ENCODE results near the gene ZNF501.

Gene ZNF501

GRCh38 chr3:44729384-44729910, at the start of gene ZNF501:
ZNF501 (plus strand) TSS chr3:44729635; CDS start chr3:44734422, 4,787 bp downstream.
- Histone ChIP-seq H3K4me1 (ENCODE audit: insufficient read depth, low read length) (no peaks in the 10 kb centered on the region), H3K9me3 (ENCODE audit: insufficient read depth, low read depth, low read length) (peaks cover 85% of the 10 kb centered on the region), H3K36me3 (ENCODE audit: insufficient read depth, low read depth, low read length) (peaks cover 32% of the 10 kb centered on the region), H3K9ac (ENCODE audit: low read depth, low read length) (peak within 1 kb of the TSS; percentile 71; the same call in 1 of the 2 replicates), H3K27me3 (ENCODE audit: insufficient read depth, low read length) (no peaks in the 10 kb centered on the region), H3K27ac (ENCODE audit: low read length) (no peak within 1 kb of the TSS), H3K4me3 (ENCODE audit: low read length) (peak within 1 kb of the TSS; percentile 69)

GRCh38 chr3:44680921-44681455, 48.4 kb upstream of the ZNF501 start:
- no peak overlapping the region for H3K27ac ChIP-seq (ENCODE audit: low read length)
- peaks cover 23% of the 10 kb centered on the region; the same call in 1 of the 2 replicates for H3K9me3 ChIP-seq (ENCODE audit: insufficient read depth, low read depth, low read length)
- H3K27me3 ChIP-seq (ENCODE audit: insufficient read depth, low read length) = no peaks in the 10 kb centered on the region; the same call in 1 of the 2 replicates
- no peak overlapping the region for H3K9ac ChIP-seq (ENCODE audit: low read depth, low read length)
- H3K4me1 ChIP-seq (ENCODE audit: insufficient read depth, low read length) = no peaks in the 10 kb centered on the region
- no peak overlapping the region for H3K4me3 ChIP-seq (ENCODE audit: low read length)
- no peaks in the 10 kb centered on the region for H3K36me3 ChIP-seq (ENCODE audit: insufficient read depth, low read depth, low read length)

- Histone ChIP-seq H3K27me3 (ENCODE audit: insufficient read depth, low read length) (no peaks in the 10 kb centered on the region; the same call in 1 of the 2 replicates), H3K27ac (ENCODE audit: low read length) (no peak overlapping the region), H3K4me1 (ENCODE audit: insufficient read depth, low read length) (no peaks in the 10 kb centered on the region), H3K36me3 (ENCODE audit: insufficient read depth, low read depth, low read length) (no peaks in the 10 kb centered on the region), H3K9me3 (ENCODE audit: insufficient read depth, low read depth, low read length) (peaks cover 36% of the 10 kb centered on the region), H3K9ac (ENCODE audit: low read depth, low read length) (no peak overlapping the region), H3K4me3 (ENCODE audit: low read length) (no peak overlapping the region)
Measured at GRCh38 chr3:44682182-44682896, 47.1 kb upstream of the ZNF501 start.

- no peak overlapping the region for H3K9ac ChIP-seq (ENCODE audit: low read depth, low read length)
- H3K4me3 ChIP-seq (ENCODE audit: low read length) = peak overlapping the region; percentile 59; the same call in 1 of the 2 replicates
- no peak overlapping the region for H3K27ac ChIP-seq (ENCODE audit: low read length)
Measured at GRCh38 chr3:44685128-44685800, 44.2 kb upstream of the ZNF501 start.

GRCh38 chr3:44687898-44688297, 41.5 kb upstream of the ZNF501 start:
- no peaks in the 10 kb centered on the region for H3K4me1 ChIP-seq (ENCODE audit: insufficient read depth, low read length)
- H3K36me3 ChIP-seq (ENCODE audit: insufficient read depth, low read depth, low read length) = no peaks in the 10 kb centered on the region
- H3K4me3 ChIP-seq (ENCODE audit: low read length) = no peak overlapping the region
- H3K27ac ChIP-seq (ENCODE audit: low read length) = no peak overlapping the region
- no peak overlapping the region for H3K9ac ChIP-seq (ENCODE audit: low read depth, low read length)
- H3K9me3 ChIP-seq (ENCODE audit: insufficient read depth, low read depth, low read length) = peaks cover 49% of the 10 kb centered on the region
- H3K27me3 ChIP-seq (ENCODE audit: insufficient read depth, low read length) = no peaks in the 10 kb centered on the region

More at GRCh38 chr3:44685128-44685800, 44.2 kb upstream of the ZNF501 start:
- H3K9me3 ChIP-seq (ENCODE audit: insufficient read depth, low read depth, low read length) = peaks cover 57% of the 10 kb centered on the region
- no peaks in the 10 kb centered on the region for H3K27me3 ChIP-seq (ENCODE audit: insufficient read depth, low read length)
- H3K4me1 ChIP-seq (ENCODE audit: insufficient read depth, low read length) = no peaks in the 10 kb centered on the region
- H3K36me3 ChIP-seq (ENCODE audit: insufficient read depth, low read depth, low read length) = no peaks in the 10 kb centered on the region

- peak within 1 kb of the TSS; percentile 96 for H3K4me3 ChIP-seq (ENCODE audit: low read length)
- H3K27ac ChIP-seq (ENCODE audit: low read length) = no peak within 1 kb of the TSS
- peak within 1 kb of the TSS; percentile 66; the same call in 1 of the 2 replicates for H3K9ac ChIP-seq (ENCODE audit: low read depth, low read length)
- H3K27me3 ChIP-seq (ENCODE audit: insufficient read depth, low read length) = no peaks in the 10 kb centered on the region
- peaks cover 1% of the 10 kb centered on the region; the same call in 1 of the 2 replicates for H3K36me3 ChIP-seq (ENCODE audit: insufficient read depth, low read depth, low read length)
- peaks cover 78% of the 10 kb centered on the region for H3K9me3 ChIP-seq (ENCODE audit: insufficient read depth, low read depth, low read length)
- no peaks in the 10 kb centered on the region for H3K4me1 ChIP-seq (ENCODE audit: insufficient read depth, low read length)
Measured at GRCh38 chr3:44712455-44713075, 16.9 kb upstream of the ZNF501 start, which contains the start of gene ZNF502. ZNF502 (plus strand) TSS chr3:44712660; CDS start chr3:44720262, 7,602 bp downstream.

GRCh38 chr3:44721231-44722102, 8.0 kb upstream of the ZNF501 start:
- peaks cover 49% of the 10 kb centered on the region for H3K36me3 ChIP-seq (ENCODE audit: insufficient read depth, low read depth, low read length)
- H3K9me3 ChIP-seq (ENCODE audit: insufficient read depth, low read depth, low read length) = peaks cover 96% of the 10 kb centered on the region
- no peaks in the 10 kb centered on the region for H3K27me3 ChIP-seq (ENCODE audit: insufficient read depth, low read length)
- no peaks in the 10 kb centered on the region for H3K4me1 ChIP-seq (ENCODE audit: insufficient read depth, low read length)
- H3K9ac ChIP-seq (ENCODE audit: low read depth, low read length) = no peak overlapping the region
- no peak overlapping the region for H3K27ac ChIP-seq (ENCODE audit: low read length)
- H3K4me3 ChIP-seq (ENCODE audit: low read length) = no peak overlapping the region; the same call in 1 of the 2 replicates

GRCh38 chr3:44722103-44722401, 7.4 kb upstream of the ZNF501 start:
- Histone ChIP-seq H3K27ac (ENCODE audit: low read length) (no peak overlapping the region), H3K9ac (ENCODE audit: low read depth, low read length) (no peak overlapping the region), H3K4me3 (ENCODE audit: low read length) (peak overlapping the region; percentile 17; the same call in 1 of the 2 replicates), H3K36me3 (ENCODE audit: insufficient read depth, low read depth, low read length) (peaks cover 49% of the 10 kb centered on the region), H3K4me1 (ENCODE audit: insufficient read depth, low read length) (no peaks in the 10 kb centered on the region), H3K27me3 (ENCODE audit: insufficient read depth, low read length) (no peaks in the 10 kb centered on the region), H3K9me3 (ENCODE audit: insufficient read depth, low read depth, low read length) (peaks cover 93% of the 10 kb centered on the region)

GRCh38 chr3:44734646-44735168, 5.3 kb downstream of the ZNF501 start:
- Histone ChIP-seq H3K4me3 (ENCODE audit: low read length) (no peak overlapping the region), H3K9ac (ENCODE audit: low read depth, low read length) (no peak overlapping the region), H3K36me3 (ENCODE audit: insufficient read depth, low read depth, low read length) (peaks cover 38% of the 10 kb centered on the region), H3K4me1 (ENCODE audit: insufficient read depth, low read length) (no peaks in the 10 kb centered on the region), H3K27me3 (ENCODE audit: insufficient read depth, low read length) (no peaks in the 10 kb centered on the region), H3K9me3 (ENCODE audit: insufficient read depth, low read depth, low read length) (peaks cover 91% of the 10 kb centered on the region), H3K27ac (ENCODE audit: low read length) (no peak overlapping the region)

- Histone ChIP-seq H3K4me1 (ENCODE audit: insufficient read depth, low read length) (peaks cover 7% of the 10 kb centered on the region; the same call in 1 of the 2 replicates), H3K27ac (ENCODE audit: low read length) (peak overlapping the region; percentile 87), H3K36me3 (ENCODE audit: insufficient read depth, low read depth, low read length) (peaks cover 51% of the 10 kb centered on the region)
Measured at GRCh38 chr3:44761101-44761423, 31.6 kb downstream of the ZNF501 start.

More at GRCh38 chr3:44761101-44761423, 31.6 kb downstream of the ZNF501 start:
- Histone ChIP-seq H3K9me3 (ENCODE audit: insufficient read depth, low read depth, low read length) (peaks cover 10% of the 10 kb centered on the region), H3K4me3 (ENCODE audit: low read length) (peak overlapping the region; percentile 99), H3K27me3 (ENCODE audit: insufficient read depth, low read length) (no peaks in the 10 kb centered on the region), H3K9ac (ENCODE audit: low read depth, low read length) (peak overlapping the region; percentile 98)
